Neural progenitor cell (in vitro differentiated cells): Measurements from ENCODE around the gene CLEC1A. TPM values are rescaled to one million over a fixed set of nuclear protein-coding genes. Genes with fewer than 3 reads are reported as not detected.
A peak's percentile ranks its signal among the peaks of the same experiment; 100 is the strongest.

ENCODE experiments used
- DNase-seq: peaks from one replicate; pipeline ENCODE4 v3.0.0-alpha.2; 2016; ENCODE audit warnings: low spot score
- H2AFZ ChIP-seq: fragments of 200-600 bp; sonication (generic); replicated peaks from 2 replicates; pipeline ENCODE4 v1.6.1; 2016; ENCODE audit warnings: antibody characterized with exemption
- H3F3A ChIP-seq: fragments of 200-600 bp; sonication (generic); 2 replicates; pipeline ENCODE4 v1.6.1; 2016; ENCODE audit warnings: antibody characterized with exemption, low read depth
- H3K27ac ChIP-seq: fragments of 200-600 bp; sonication (generic); 2 replicates; pipeline ENCODE4 v1.5.1; 2016; ENCODE audit warnings: mild to moderate bottlenecking
- H3K27me3 ChIP-seq: fragments of 200-600 bp; sonication (generic); 2 replicates; pipeline ENCODE4 v1.6.1; 2016; ENCODE audit warnings: mild to moderate bottlenecking, moderate library complexity
- H3K36me3 ChIP-seq: fragments of 200-600 bp; sonication (generic); 2 replicates; pipeline ENCODE4 v1.5.1; 2016
- H3K4me1 ChIP-seq: fragments of 200-600 bp; sonication (generic); 2 replicates; pipeline ENCODE4 v1.6.1; 2016; ENCODE audit warnings: mixed run types
- H3K4me2 ChIP-seq: fragments of 200-600 bp; sonication (generic); 2 replicates; pipeline ENCODE4 v1.6.1; 2016
- H3K4me3 ChIP-seq: fragments of 200-600 bp; sonication (generic); 2 replicates; pipeline ENCODE4 v1.5.1; 2016
- H3K79me2 ChIP-seq: fragments of 200-600 bp; sonication (generic); 2 replicates; pipeline ENCODE4 v1.6.1; 2016; ENCODE audit warnings: low read depth
- H3K9ac ChIP-seq: fragments of 200-600 bp; sonication (generic); 2 replicates; pipeline ENCODE4 v1.6.1; 2016
- H3K9me3 ChIP-seq: fragments of 200-600 bp; sonication (generic); 2 replicates; pipeline ENCODE4 v1.5.1; 2016; ENCODE audit warnings: low read depth
- H4K20me1 ChIP-seq: fragments of 200-600 bp; sonication (generic); 2 replicates; pipeline ENCODE4 v1.6.1; 2016; ENCODE audit warnings: low read depth
- H3K27ac Mint-ChIP-seq: 3 replicates; pipeline ENCODE4 v1.8.0; 2021; ENCODE audit warnings: mixed read lengths
- H3K27me3 Mint-ChIP-seq: 2 replicates; pipeline ENCODE4 v1.8.0; 2022; ENCODE audit warnings: low read depth, mild to moderate bottlenecking, inconsistent platforms, moderate library complexity, mixed read lengths; ENCODE audit not compliant: insufficient read depth
- H3K36me3 Mint-ChIP-seq: 3 replicates; pipeline ENCODE4 v1.8.0; 2021; ENCODE audit warnings: mixed read lengths
- H3K4me1 Mint-ChIP-seq: 3 replicates; pipeline ENCODE4 v1.8.0; 2021; ENCODE audit warnings: mixed read lengths
- H3K4me3 Mint-ChIP-seq: 3 replicates; pipeline ENCODE4 v1.8.0; 2021; ENCODE audit warnings: mild to moderate bottlenecking, moderate library complexity, mixed read lengths
- H3K9me3 Mint-ChIP-seq: 3 replicates; pipeline ENCODE4 v1.8.0; 2020; ENCODE audit warnings: mixed read lengths
- EZH2 ChIP-seq: fragments of 200-600 bp; sonication (generic); IDR thresholded peaks from 2 replicates; pipeline ENCODE4 v1.6.1; 2017; ENCODE audit warnings: antibody characterized with exemption, mild to moderate bottlenecking, moderate library complexity
- EZH2phosphoT487 ChIP-seq: fragments of 200-600 bp; sonication (generic); IDR thresholded peaks from 2 replicates; pipeline ENCODE4 v1.6.1; 2017; ENCODE audit warnings: antibody characterized with exemption
- total RNA-seq: library from RNA; depleted of rRNA; stranded (reverse); fragments of >200 nt; gene quantifications from 2 replicates; pipeline ENCODE4 v1.2.3, GENCODE V29; 2015; ENCODE audit warnings: low replicate concordance
- TF ChIP-seq, protein P1 (sequence below): fragments of 200-600 bp; sonication (generic); IDR thresholded peaks from 2 replicates; pipeline ENCODE4 v1.5.1; 2017; ENCODE audit warnings: antibody characterized with exemption, mild to moderate bottlenecking

Gene CLEC1A
- total RNA-seq, 1 donor from 2014 or later: not detected

DNA sequence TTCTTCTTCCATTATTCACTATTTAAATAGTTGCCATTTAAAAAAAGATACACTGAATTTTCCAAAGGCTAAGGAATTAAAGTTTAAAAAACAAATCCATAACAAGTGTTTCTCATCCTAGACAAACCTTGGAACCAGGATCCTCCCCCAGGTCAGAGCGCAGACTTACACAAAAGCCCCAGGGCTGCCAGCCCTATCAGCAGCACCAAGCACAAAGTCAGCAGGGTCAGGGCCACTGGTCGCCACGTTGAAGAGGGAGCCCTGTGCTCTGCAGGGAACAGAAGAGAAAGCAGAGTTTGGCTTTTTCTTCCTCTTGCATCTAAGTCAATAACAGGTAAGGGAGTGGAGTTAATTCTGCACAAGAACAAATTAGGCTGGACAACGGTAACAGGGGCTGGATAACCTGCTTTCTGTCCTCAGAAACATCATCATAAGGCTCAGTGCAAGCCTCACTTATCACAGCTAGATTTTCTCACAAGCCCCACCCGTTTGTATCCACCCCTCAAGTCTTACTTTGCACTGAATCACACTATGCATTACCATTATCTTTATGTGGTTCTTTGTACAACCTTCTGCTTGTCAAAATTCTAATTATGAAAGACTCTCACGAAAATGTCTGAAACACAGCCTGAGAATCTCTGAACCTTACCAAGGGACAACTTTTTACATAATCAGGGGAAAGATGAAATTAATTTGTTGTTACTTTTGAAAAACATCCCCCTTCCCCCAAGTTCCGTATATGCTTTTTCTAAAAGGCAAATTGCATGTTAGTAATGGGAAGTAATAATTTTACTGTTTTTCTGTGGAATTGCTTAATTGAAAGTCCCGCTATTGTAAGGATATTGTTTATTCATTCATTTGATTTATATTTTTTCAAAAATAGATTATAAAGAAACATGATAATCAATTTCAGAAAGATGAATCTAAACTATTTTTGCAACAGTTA is 9.6 kb downstream of the CLEC1A start:
- Histone ChIP-seq H3K4me3 (no peak overlapping the region), H3K4me2 (no peak overlapping the region), H3F3A (no peaks in the 10 kb centered on the region), H3K9me3 (no peaks in the 10 kb centered on the region), H3K4me1 (peaks cover 4% of the 10 kb centered on the region), H3K27me3 (no peaks in the 10 kb centered on the region), H2AFZ (peak overlapping the region; percentile 74), H3K27ac (no peak overlapping the region), H3K36me3 (no peaks in the 10 kb centered on the region), H4K20me1 (no peaks in the 10 kb centered on the region), H3K79me2 (no peaks in the 10 kb centered on the region), H3K9ac (no peak overlapping the region)
- Mint-ChIP-seq H3K36me3 (no peaks in the 10 kb centered on the region), H3K4me3 (no peak overlapping the region), H3K4me1 (peaks cover 11% of the 10 kb centered on the region), H3K27me3 (peaks cover 3% of the 10 kb centered on the region), H3K9me3 (peaks cover 4% of the 10 kb centered on the region), H3K27ac (no peak overlapping the region)
- no peak for TF ChIP-seq EZH2
- no peak for TF ChIP-seq EZH2phosphoT487
- TF ChIP-seq, protein P1, sequence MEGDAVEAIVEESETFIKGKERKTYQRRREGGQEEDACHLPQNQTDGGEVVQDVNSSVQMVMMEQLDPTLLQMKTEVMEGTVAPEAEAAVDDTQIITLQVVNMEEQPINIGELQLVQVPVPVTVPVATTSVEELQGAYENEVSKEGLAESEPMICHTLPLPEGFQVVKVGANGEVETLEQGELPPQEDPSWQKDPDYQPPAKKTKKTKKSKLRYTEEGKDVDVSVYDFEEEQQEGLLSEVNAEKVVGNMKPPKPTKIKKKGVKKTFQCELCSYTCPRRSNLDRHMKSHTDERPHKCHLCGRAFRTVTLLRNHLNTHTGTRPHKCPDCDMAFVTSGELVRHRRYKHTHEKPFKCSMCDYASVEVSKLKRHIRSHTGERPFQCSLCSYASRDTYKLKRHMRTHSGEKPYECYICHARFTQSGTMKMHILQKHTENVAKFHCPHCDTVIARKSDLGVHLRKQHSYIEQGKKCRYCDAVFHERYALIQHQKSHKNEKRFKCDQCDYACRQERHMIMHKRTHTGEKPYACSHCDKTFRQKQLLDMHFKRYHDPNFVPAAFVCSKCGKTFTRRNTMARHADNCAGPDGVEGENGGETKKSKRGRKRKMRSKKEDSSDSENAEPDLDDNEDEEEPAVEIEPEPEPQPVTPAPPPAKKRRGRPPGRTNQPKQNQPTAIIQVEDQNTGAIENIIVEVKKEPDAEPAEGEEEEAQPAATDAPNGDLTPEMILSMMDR: no peak
- no peak for DNase-seq

DNA sequence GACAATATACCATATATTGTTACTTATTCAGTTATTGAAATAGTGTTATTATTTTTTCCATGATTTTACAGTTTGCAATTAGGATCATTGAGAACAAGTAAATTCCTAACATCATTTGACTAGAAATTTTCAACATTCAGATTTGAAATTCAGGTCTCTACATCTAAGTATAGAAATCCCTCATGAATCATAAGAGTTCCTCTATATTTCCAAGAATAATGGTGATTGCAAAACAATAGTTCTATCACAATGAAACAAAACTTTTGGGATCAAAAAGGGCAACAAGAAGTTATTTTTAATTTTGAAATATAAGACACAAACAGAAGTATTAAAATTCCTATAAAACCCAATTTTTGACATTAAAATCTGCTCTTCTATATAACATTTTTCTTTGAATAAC is 10.8 kb downstream of the CLEC1A start:
- H3K27ac Mint-ChIP-seq: no peak overlapping the region
- Histone ChIP-seq H3K4me1 (peaks cover 4% of the 10 kb centered on the region), H4K20me1 (no peaks in the 10 kb centered on the region), H3K27me3 (no peaks in the 10 kb centered on the region), H3K9ac (no peak overlapping the region), H3K36me3 (no peaks in the 10 kb centered on the region), H2AFZ (no peak overlapping the region), H3K79me2 (no peaks in the 10 kb centered on the region), H3F3A (no peaks in the 10 kb centered on the region), H3K4me2 (no peak overlapping the region), H3K27ac (no peak overlapping the region), H3K4me3 (no peak overlapping the region), H3K9me3 (no peaks in the 10 kb centered on the region)
- TF ChIP-seq EZH2phosphoT487: no peak
- TF ChIP-seq, protein P1: no peak
- TF ChIP-seq EZH2: no peak
- H3K36me3 Mint-ChIP-seq: no peaks in the 10 kb centered on the region
- peaks cover 3% of the 10 kb centered on the region for H3K27me3 Mint-ChIP-seq
- H3K4me3 Mint-ChIP-seq: no peak overlapping the region
- peaks cover 11% of the 10 kb centered on the region for H3K4me1 Mint-ChIP-seq
- H3K9me3 Mint-ChIP-seq: peaks cover 10% of the 10 kb centered on the region
- DNase-seq: no peak

DNA sequence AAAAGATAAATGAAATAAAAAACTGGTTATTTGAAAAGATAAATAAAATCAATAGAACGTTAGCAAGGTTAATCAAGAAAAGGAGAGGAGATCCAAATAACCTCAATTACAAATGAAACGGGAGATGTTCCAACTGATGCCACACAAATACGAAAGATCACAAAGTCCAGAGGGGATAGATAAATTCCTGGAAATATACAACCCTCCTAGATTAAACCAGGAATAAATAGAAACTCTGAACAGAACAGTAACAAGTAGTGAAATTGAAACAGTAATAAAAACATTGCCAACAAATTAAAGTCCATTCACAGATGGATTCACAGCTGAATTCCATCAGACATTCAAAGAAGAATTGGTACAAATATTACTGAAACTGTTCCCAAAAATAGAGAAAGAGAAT is 12.4 kb downstream of the CLEC1A start:
- TF ChIP-seq, protein P1: no peak
- TF ChIP-seq EZH2phosphoT487 (no peak), EZH2 (no peak)
- H3K36me3 ChIP-seq: no peaks in the 10 kb centered on the region
- no peaks in the 10 kb centered on the region for H3K9me3 ChIP-seq
- no peaks in the 10 kb centered on the region for H3F3A ChIP-seq
- Mint-ChIP-seq H3K4me1 (peaks cover 11% of the 10 kb centered on the region), H3K36me3 (no peaks in the 10 kb centered on the region), H3K4me3 (no peak overlapping the region), H3K27ac (no peak overlapping the region), H3K9me3 (peaks cover 10% of the 10 kb centered on the region), H3K27me3 (peaks cover 5% of the 10 kb centered on the region)
- no peaks in the 10 kb centered on the region for H3K27me3 ChIP-seq
- H3K79me2 ChIP-seq: no peaks in the 10 kb centered on the region
- no peaks in the 10 kb centered on the region for H4K20me1 ChIP-seq
- H3K4me2 ChIP-seq: no peak overlapping the region
- H3K27ac ChIP-seq: no peak overlapping the region
- no peak overlapping the region for H3K9ac ChIP-seq
- no peak overlapping the region for H3K4me3 ChIP-seq
- no peak for DNase-seq
- peaks cover 4% of the 10 kb centered on the region for H3K4me1 ChIP-seq
- H2AFZ ChIP-seq: no peak overlapping the region
